GM12878 (cell line): Measurements from ENCODE around the gene PLEKHA1. TPM values are rescaled to one million over a fixed set of nuclear protein-coding genes. Genes with fewer than 3 reads are reported as not detected.

Experiments used
- ATAC-seq: fragments of 200-7000 bp; cut with Tn5 transposase; 3 replicates; pipeline ENCODE4 v1.9.1; 2020; ENCODE audit warnings: mild to moderate bottlenecking, moderate library complexity
- BruUV-seq: library from RNA; stranded (reverse); fragments of 400-500 nt; replicated peaks from 2 replicates; lab custom pipeline; 2021; lab: Mats Ljungman, UMichigan
- CTCF ChIA-PET: fragments of 300-600 bp; sonication (Branson Sonifier 250); formaldehyde crosslinking; extraction: SDS; loops from one replicate; lab custom pipeline; 2021; ENCODE audit warnings: inconsistent platforms; lab: Yijun Ruan, JAX
- POLR2A ChIA-PET: fragments of 350-600 bp; formaldehyde crosslinking; extraction: SDS; loops from one replicate; lab custom pipeline; 2021; ENCODE audit warnings: inconsistent platforms; lab: Charles Lee
- RAD21 ChIA-PET: fragments of 300-600 bp; sonication (Branson Sonifier 250); formaldehyde crosslinking; loops from one replicate; lab custom pipeline; 2023; ENCODE audit warnings: antibody characterized with exemption; ENCODE audit not compliant: unreplicated experiment; lab: Charles Lee
- SMC1A ChIA-PET: fragments of 300-600 bp; sonication (Branson Sonifier 250); formaldehyde crosslinking; loops from one replicate; lab custom pipeline; 2023; ENCODE audit not compliant: unreplicated experiment, uncharacterized antibody; lab: Charles Lee
- DNase-seq: peaks from one replicate; pipeline ENCODE4 v3.0.0-alpha.2; 2011; ENCODE audit warnings: low read depth, low spot score
- FAIRE-seq: peaks from 3 replicates; lab custom pipeline; 2011; peaks lifted over from hg19 to GRCh38; lab: Jason Lieb, UNC
- H2AFZ ChIP-seq: 2 replicates; pipeline ENCODE4 v1.6.0; 2011; ENCODE audit warnings: low read depth, low read length, control low read depth; ENCODE audit not compliant: control insufficient read depth
- H3K27ac ChIP-seq: 2 replicates; pipeline ENCODE4 v1.5.1; 2011; ENCODE audit warnings: control low read depth; ENCODE audit not compliant: control insufficient read depth, insufficient read depth
- H3K27me3 ChIP-seq, 2 experiments: replicated peaks in 1 of 2; 2 replicates each; pipeline versions ENCODE4 v1.6.0 to v1.6.1; 2011; ENCODE audit warnings: low read length in 1 of 2; ENCODE audit not compliant: control insufficient read depth in 2 of 2, insufficient read depth in 2 of 2
- H3K36me3 ChIP-seq, 2 experiments: 2 replicates each; pipeline ENCODE4 v1.5.1; 2011; ENCODE audit warnings: low read length in 1 of 2; ENCODE audit not compliant: control insufficient read depth in 2 of 2, insufficient read depth in 2 of 2
- H3K4me1 ChIP-seq: 2 replicates; pipeline ENCODE4 v1.6.1; 2011; ENCODE audit warnings: mild to moderate bottlenecking, low read length, moderate library complexity, mixed read lengths; ENCODE audit not compliant: control insufficient read depth, insufficient read depth
- H3K4me2 ChIP-seq: 2 replicates; pipeline ENCODE4 v1.6.0; 2011; ENCODE audit warnings: control low read depth; ENCODE audit not compliant: control insufficient read depth, insufficient read depth
- H3K4me3 ChIP-seq: fragments of 200-600 bp; sonication (generic); 2 replicates; pipeline ENCODE4 v1.5.1; 2016
- H3K79me2 ChIP-seq: 2 replicates; pipeline ENCODE4 v1.6.0; 2011; ENCODE audit warnings: low read length; ENCODE audit not compliant: control insufficient read depth, insufficient read depth
- H3K9ac ChIP-seq: 2 replicates; pipeline ENCODE4 v1.8.0; 2011; ENCODE audit warnings: low read length, control low read depth, mixed read lengths; ENCODE audit not compliant: control insufficient read depth, insufficient read depth
- H3K9me3 ChIP-seq: replicated peaks from 3 replicates; pipeline ENCODE4 v1.5.1; 2011; ENCODE audit warnings: mild to moderate bottlenecking, low read length; ENCODE audit not compliant: control insufficient read depth, insufficient read depth
- H4K20me1 ChIP-seq: 2 replicates; pipeline ENCODE4 v1.6.0; 2011; ENCODE audit not compliant: control insufficient read depth, insufficient read depth
- DPF2 ChIP-seq: fragments of 450-650 bp; IDR thresholded peaks from 2 replicates; pipeline ENCODE4 v1.6.1; 2017; ENCODE audit warnings: mild to moderate bottlenecking
- NFIC ChIP-seq: IDR thresholded peaks from 2 replicates; pipeline ENCODE4 v1.6.1; 2012; ENCODE audit warnings: low read depth, mild to moderate bottlenecking, inconsistent platforms, low read length, moderate library complexity
- SMARCA5 ChIP-seq: fragments of 450-650 bp; IDR thresholded peaks from 2 replicates; pipeline ENCODE4 v1.6.1; 2017; ENCODE audit warnings: mild to moderate bottlenecking
- SMC3 ChIP-seq: IDR thresholded peaks from 2 replicates; pipeline ENCODE4 v1.6.1; 2011; ENCODE audit warnings: low read length, improper control_type of control experiment, borderline replicate concordance
- SP1 ChIP-seq: IDR thresholded peaks from one replicate; pipeline ENCODE4 v1.6.1; 2011; ENCODE audit warnings: low read depth, low read length
- SPI1 ChIP-seq: IDR thresholded peaks from 2 replicates; pipeline ENCODE4 v1.6.1; 2011; ENCODE audit warnings: low read depth, mild to moderate bottlenecking, low read length, moderate library complexity, borderline replicate concordance; ENCODE audit not compliant: insufficient read depth
- SUZ12 ChIP-seq: fragments of 200-600 bp; sonication (generic); IDR thresholded peaks from one replicate; pipeline ENCODE4 v1.6.1; 2018; ENCODE audit warnings: antibody characterized with exemption, mild to moderate bottlenecking; ENCODE audit not compliant: unreplicated experiment
- WGBS: methylation state at CpG from one replicate; pipeline ENCODE4 v1.1.6; 2016; ENCODE audit warnings: low lambda C conversion rate; ENCODE audit not compliant: insufficient replicate concordance, insufficient coverage; ENCODE audit errors: missing lambda C conversion rate; 5-methylcytosine and 5-hydroxymethylcytosine counted together
- in situ Hi-C: fragments of 300-500 bp; cut with MboI; formaldehyde crosslinking; loops from 9 replicates; pipeline ENCODE4 v1.14.3; 2018; ENCODE audit warnings: mixed read lengths
- intact Hi-C: fragments of 100-400 bp; cut with micrococcal nuclease; formaldehyde crosslinking; loops from one replicate; pipeline ENCODE4 v1.14.2; 2022; ENCODE audit not compliant: unreplicated experiment
- polyA plus RNA-seq, 11 experiments: library from polyadenylated mRNA; depleted of rRNA in 4 of 11; unstranded in 6 of 11; stranded (reverse) in 5 of 11; fragments of >200 nt; fragmentation: Nextera tagmentation in 4 of 11; fragmentation: Illumina TruSeq in 1 of 11; extraction: Ambion mirVana in 4 of 11; extraction: Trizol in 1 of 11; gene quantifications; 1 replicate in 1 of 11; 2 replicates in 10 of 11; pipeline versions ENCODE4 v1.2.1 to v1.2.3, GENCODE V29; 2011 to 2016; ENCODE audit warnings: inconsistent platforms in 2 of 11, missing spikeins in 2 of 11, low read depth in 1 of 11
- total RNA-seq, 4 experiments: library from RNA; depleted of rRNA in 3 of 4; stranded (reverse); fragments of >200 nt in 3 of 4; fragmentation: Illumina TruSeq in 1 of 4; extraction: Trizol in 1 of 4; gene quantifications; 2 replicates each; pipeline versions ENCODE4 v1.2.1 to v1.2.3, GENCODE V29; 2013 to 2021
- TF ChIP-seq, protein P1 (sequence below): IDR thresholded peaks from 2 replicates; pipeline ENCODE4 v1.6.1; 2012; ENCODE audit warnings: low read length, inconsistent platforms

Gene PLEKHA1
- total and polyA plus RNA-seq, 10 of the 15 experiments (the other 5 are each of a cell fraction or from before 2014, with no cell fraction given), result 0.15 to 6.0 (median 0.32) TPM

GRCh38 chr10:122463466-122464249, 89.2 kb downstream of the PLEKHA1 start:
- H3K4me1 ChIP-seq, result no peaks in the 10 kb centered on the region
- intact Hi-C loops (no loop called here), in situ Hi-C loops (no loop called here)
- no peak overlapping the region for H3K4me3 ChIP-seq
- H3K27ac ChIP-seq, result no peak overlapping the region
- no peaks in the 10 kb centered on the region for H4K20me1 ChIP-seq
- RAD21 ChIA-PET, result no interaction called here
- H3K9ac ChIP-seq, result no peak overlapping the region
- H3K27me3 ChIP-seq, result peaks cover 3 to 16% of the 10 kb centered on the region in 2 experiments; a peak in 3 of 4 replicates
- no peak for DNase-seq
- no peaks in the 10 kb centered on the region for H3K9me3 ChIP-seq
- POLR2A ChIA-PET, result no interaction called here
- no peak overlapping the region for H3K4me2 ChIP-seq
- 51% methylated on average over 17 of the region's 17 CpGs for WGBS
- no peak overlapping the region for H2AFZ ChIP-seq
- no peak for TF ChIP-seq SMC3
- no peak for TF ChIP-seq NFIC
- TF ChIP-seq DPF2, result no peak
- TF ChIP-seq SMARCA5, result no peak
- TF ChIP-seq, protein P1, sequence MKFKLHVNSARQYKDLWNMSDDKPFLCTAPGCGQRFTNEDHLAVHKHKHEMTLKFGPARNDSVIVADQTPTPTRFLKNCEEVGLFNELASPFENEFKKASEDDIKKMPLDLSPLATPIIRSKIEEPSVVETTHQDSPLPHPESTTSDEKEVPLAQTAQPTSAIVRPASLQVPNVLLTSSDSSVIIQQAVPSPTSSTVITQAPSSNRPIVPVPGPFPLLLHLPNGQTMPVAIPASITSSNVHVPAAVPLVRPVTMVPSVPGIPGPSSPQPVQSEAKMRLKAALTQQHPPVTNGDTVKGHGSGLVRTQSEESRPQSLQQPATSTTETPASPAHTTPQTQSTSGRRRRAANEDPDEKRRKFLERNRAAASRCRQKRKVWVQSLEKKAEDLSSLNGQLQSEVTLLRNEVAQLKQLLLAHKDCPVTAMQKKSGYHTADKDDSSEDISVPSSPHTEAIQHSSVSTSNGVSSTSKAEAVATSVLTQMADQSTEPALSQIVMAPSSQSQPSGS, result no peak
- TF ChIP-seq SP1, result no peak
- TF ChIP-seq SUZ12, result no peak
- no peak for TF ChIP-seq SPI1
- TF ChIP-seq, all 136 proteins: peak for 0
- no peak for ATAC-seq
- H3K36me3 ChIP-seq, result no peaks in the 10 kb centered on the region
- CTCF ChIA-PET, result no interaction called here
- no TSS peak for BruUV-seq
- no peaks in the 10 kb centered on the region for H3K79me2 ChIP-seq
- SMC1A ChIA-PET, result no interaction called here
- FAIRE-seq, result no peak
